Keratinocyte (primary cell): ENCODE measurements around the gene SHISA9. TPM values are rescaled to one million over a fixed set of nuclear protein-coding genes. Genes with fewer than 3 reads are reported as not detected.
"Not testable (repeated sequence)": the region's sequence is repeated elsewhere in the genome, so short reads cannot be mapped to it uniquely, and the experiment has no call there.

Experiments
- DNase-seq: peaks from one replicate; pipeline ENCODE4 v3.0.0-alpha.2; 2011; ENCODE audit warnings: low read depth, missing footprints, low spot score
- FAIRE-seq: peaks from 2 replicates; lab custom pipeline; 2011; peaks lifted over from hg19 to GRCh38; lab: Jason Lieb, UNC
- H2AFZ ChIP-seq: 2 replicates; pipeline ENCODE4 v1.6.0; 2012; ENCODE audit warnings: low read length, control low read depth, inconsistent platforms; ENCODE audit not compliant: control insufficient read depth
- H3K27ac ChIP-seq: 2 replicates; pipeline ENCODE4 v1.5.1; 2011; ENCODE audit warnings: low read length; ENCODE audit not compliant: control insufficient read depth, insufficient read depth
- H3K27me3 ChIP-seq: 3 replicates; pipeline ENCODE4 v1.6.0; 2011; ENCODE audit warnings: low read length; ENCODE audit not compliant: control insufficient read depth, insufficient read depth; ENCODE audit errors: extremely low read depth
- H3K36me3 ChIP-seq, 2 experiments: 2 replicates in 1 of 2; 3 replicates in 1 of 2; pipeline ENCODE4 v1.5.1; 2011; ENCODE audit warnings: low read length in 2 of 2, mild to moderate bottlenecking in 1 of 2; ENCODE audit not compliant: control insufficient read depth in 2 of 2, insufficient read depth in 2 of 2; ENCODE audit errors: extremely low read depth in 1 of 2
- H3K4me1 ChIP-seq: 3 replicates; pipeline ENCODE4 v1.5.1; 2011; ENCODE audit warnings: low read length; ENCODE audit not compliant: control insufficient read depth, insufficient read depth; ENCODE audit errors: extremely low read depth
- H3K4me2 ChIP-seq: 3 replicates; pipeline ENCODE4 v1.6.0; 2011; ENCODE audit warnings: low read depth, low read length; ENCODE audit not compliant: control insufficient read depth, insufficient read depth; ENCODE audit errors: extremely low read depth
- H3K4me3 ChIP-seq, 3 experiments: fragments of 200-600 bp in 1 of 3; sonication (generic) in 1 of 3; 2 replicates in 2 of 3; 3 replicates in 1 of 3; pipeline ENCODE4 v1.5.1; 2011 to 2016; ENCODE audit warnings: low read length in 3 of 3, mild to moderate bottlenecking in 3 of 3, control low read depth in 2 of 3, inconsistent platforms in 1 of 3, low read depth in 1 of 3, mixed read lengths in 1 of 3, mixed run types in 1 of 3, moderate library complexity in 1 of 3; ENCODE audit not compliant: control insufficient read depth in 2 of 3, insufficient read depth in 2 of 3; ENCODE audit errors: extremely low read depth in 1 of 3
- H3K79me2 ChIP-seq: 2 replicates; pipeline ENCODE4 v1.6.0; 2012; ENCODE audit warnings: low read length; ENCODE audit not compliant: control insufficient read depth, insufficient read depth
- H3K9ac ChIP-seq: 3 replicates; pipeline ENCODE4 v1.6.0; 2011; ENCODE audit warnings: low read length; ENCODE audit not compliant: control insufficient read depth, insufficient read depth; ENCODE audit errors: extremely low read depth
- H3K9me1 ChIP-seq: 3 replicates; pipeline ENCODE4 v1.6.0; 2011; ENCODE audit warnings: low read length; ENCODE audit not compliant: control insufficient read depth, insufficient read depth; ENCODE audit errors: extremely low read depth
- H3K9me3 ChIP-seq: 2 replicates; pipeline ENCODE4 v1.5.1; 2012; ENCODE audit warnings: low read depth, low read length; ENCODE audit not compliant: control insufficient read depth
- H4K20me1 ChIP-seq: 3 replicates; pipeline ENCODE4 v1.6.0; 2011; ENCODE audit warnings: low read length; ENCODE audit not compliant: control insufficient read depth, insufficient read depth; ENCODE audit errors: extremely low read depth
- CTCF ChIP-seq, 3 experiments: IDR thresholded peaks in 1 of 3; conservative IDR thresholded peaks in 1 of 3; optimal IDR thresholded peaks in 1 of 3; 2 replicates in 2 of 3; 3 replicates in 1 of 3; pipeline versions ENCODE3 to v1.5.1; 2011; ENCODE audit warnings: low read length in 3 of 3, mild to moderate bottlenecking in 3 of 3, moderate library complexity in 2 of 3, control low read depth in 1 of 3, inconsistent platforms in 1 of 3; ENCODE audit not compliant: insufficient read depth in 2 of 3; ENCODE audit errors: extremely low read depth in 1 of 3
- EZH2 ChIP-seq: IDR thresholded peaks from one replicate; pipeline ENCODE4 v1.6.1; 2012; ENCODE audit warnings: inconsistent platforms, mild to moderate bottlenecking, low read length, moderate library complexity
- dilution Hi-C: fragments of 300-500 bp; cut with MboI; formaldehyde crosslinking; loops from one replicate; pipeline ENCODE4 v1.7.0; 2020; ENCODE audit warnings: low sequenced_read_pairs; ENCODE audit not compliant: extremely low pct_ligation_motif_present
- polyA plus RNA-seq, 5 experiments: library from polyadenylated mRNA; depleted of rRNA in 3 of 5; stranded (reverse) in 3 of 5; stranded (forward) in 1 of 5; unstranded in 1 of 5; fragments of >200 nt; gene quantifications; 1 replicate in 1 of 5; 2 replicates in 3 of 5; 3 replicates in 1 of 5; pipeline versions ENCODE4 v1.2.1 to v1.2.3, GENCODE V29; 2011 to 2012; ENCODE audit warnings: missing spikeins in 2 of 5, low read depth in 1 of 5, low replicate concordance in 1 of 5

Gene SHISA9
- polyA plus RNA-seq, 1 donor (not counting 4 experiments of a cell fraction or from before 2014, with no cell fraction given): 0.28 TPM

GRCh38 chr16:12917653-12918052, 16.3 kb downstream of the SHISA9 start:
- H3K36me3 ChIP-seq: no peaks in the 10 kb centered on the region
- no peaks in the 10 kb centered on the region for H3K9me3 ChIP-seq
- H3K4me1 ChIP-seq: no peaks in the 10 kb centered on the region
- no peak for FAIRE-seq
- no peaks in the 10 kb centered on the region for H3K79me2 ChIP-seq
- H3K27me3 ChIP-seq: no peaks in the 10 kb centered on the region
- dilution Hi-C loops: no loop called here
- no peak overlapping the region for H3K9ac ChIP-seq
- TF ChIP-seq EZH2 (no peak), CTCF (optimal IDR thresholded peaks at IDR 0.05 in 1 of 3, IDR thresholded peaks at IDR 0.05 in 1 of 3, conservative IDR thresholded peaks at IDR 0.05 in 1 of 3; ENCODE audit: extremely low read depth in 1 of 3, insufficient read depth in 2 of 3, low read length in 3 of 3) (no peak)
- DNase-seq: no peak
- no peak overlapping the region for H2AFZ ChIP-seq
- no peak overlapping the region for H3K4me2 ChIP-seq
- H3K9me1 ChIP-seq: no peaks in the 10 kb centered on the region
- H4K20me1 ChIP-seq: no peaks in the 10 kb centered on the region
- H3K27ac ChIP-seq: no peak overlapping the region
- H3K4me3 ChIP-seq: no peak overlapping the region

- no peaks in the 10 kb centered on the region for H4K20me1 ChIP-seq
- no peak overlapping the region for H2AFZ ChIP-seq
- DNase-seq: no peak
- TF ChIP-seq EZH2: no peak
- no peak for TF ChIP-seq CTCF (optimal IDR thresholded peaks at IDR 0.05 in 1 of 3, IDR thresholded peaks at IDR 0.05 in 1 of 3, conservative IDR thresholded peaks at IDR 0.05 in 1 of 3; ENCODE audit: extremely low read depth in 1 of 3, insufficient read depth in 2 of 3, low read length in 3 of 3)
- FAIRE-seq: no peak
- H3K9ac ChIP-seq: no peak overlapping the region
- no peaks in the 10 kb centered on the region for H3K27me3 ChIP-seq
- no peak overlapping the region for H3K4me3 ChIP-seq
- H3K4me1 ChIP-seq: no peaks in the 10 kb centered on the region
- no peak overlapping the region for H3K4me2 ChIP-seq
- dilution Hi-C loops: no loop called here
- no peaks in the 10 kb centered on the region for H3K9me1 ChIP-seq
- no peaks in the 10 kb centered on the region for H3K9me3 ChIP-seq
- H3K36me3 ChIP-seq: no peaks in the 10 kb centered on the region
- no peak overlapping the region for H3K27ac ChIP-seq
- H3K79me2 ChIP-seq: no peaks in the 10 kb centered on the region
Measured at GRCh38 chr16:12920739-12921138, 19.3 kb downstream of the SHISA9 start.

GRCh38 chr16:12923640-12924039, 22.2 kb downstream of the SHISA9 start:
- H4K20me1 ChIP-seq, H3K4me3 ChIP-seq, H3K4me2 ChIP-seq, H3K79me2 ChIP-seq, H3K9me3 ChIP-seq, H3K36me3 ChIP-seq, H3K9ac ChIP-seq, dilution Hi-C loops, H3K4me1 ChIP-seq, H3K9me1 ChIP-seq, H3K27me3 ChIP-seq, FAIRE-seq, H2AFZ ChIP-seq, DNase-seq, H3K27ac ChIP-seq: not testable (repeated sequence)
